GM23338 (cell line): ENCODE data around the gene PLCXD3. TPM values are rescaled to one million over a fixed set of nuclear protein-coding genes. Genes with fewer than 3 reads are reported as not detected.

Source experiments
- ATAC-seq: fragments of 200-7000 bp; cut with Tn5 transposase; 3 replicates; pipeline ENCODE4 v1.9.1; 2020
- DNase-seq: peaks from one replicate; pipeline ENCODE4 v3.0.0-alpha.2; 2015; ENCODE audit warnings: low spot score
- H2AFZ ChIP-seq: fragments of 200-600 bp; sonication (generic); 2 replicates; pipeline ENCODE4 v1.8.0; 2016; ENCODE audit warnings: antibody characterized with exemption, mild to moderate bottlenecking, moderate library complexity
- H3F3A ChIP-seq: fragments of 200-600 bp; sonication (generic); replicated peaks from 2 replicates; pipeline ENCODE4 v1.8.0; 2017; ENCODE audit warnings: antibody characterized with exemption, mixed run types, low read depth
- H3K27ac ChIP-seq: fragments of 200-600 bp; sonication (generic); 2 replicates; pipeline ENCODE4 v1.6.1; 2016; ENCODE audit warnings: low read depth
- H3K27me3 ChIP-seq: fragments of 200-600 bp; sonication (generic); 2 replicates; pipeline ENCODE4 v1.8.0; 2016; ENCODE audit warnings: mild to moderate bottlenecking, mixed run types, moderate library complexity; ENCODE audit not compliant: insufficient read depth
- H3K36me3 ChIP-seq: fragments of 200-600 bp; sonication (generic); 2 replicates; pipeline ENCODE4 v1.8.0; 2016; ENCODE audit warnings: mild to moderate bottlenecking; ENCODE audit not compliant: insufficient read depth
- H3K4me1 ChIP-seq: fragments of 200-600 bp; sonication (generic); 2 replicates; pipeline ENCODE4 v1.8.0; 2016; ENCODE audit warnings: mild to moderate bottlenecking, moderate library complexity; ENCODE audit not compliant: insufficient read depth
- H3K4me2 ChIP-seq: fragments of 200-600 bp; sonication (generic); 2 replicates; pipeline ENCODE4 v1.7.1; 2017; ENCODE audit warnings: mixed run types
- H3K4me3 ChIP-seq: fragments of 200-600 bp; sonication (generic); 2 replicates; pipeline ENCODE4 v1.6.1; 2016; ENCODE audit warnings: mixed run types
- H3K79me2 ChIP-seq: fragments of 200-600 bp; sonication (generic); replicated peaks from 2 replicates; pipeline ENCODE4 v1.8.0; 2017; ENCODE audit warnings: mild to moderate bottlenecking; ENCODE audit not compliant: insufficient read depth
- H3K9me2 ChIP-seq: fragments of 200-600 bp; sonication (generic); 2 replicates; pipeline ENCODE4 v1.8.0; 2017; ENCODE audit not compliant: insufficient read depth
- H4K20me1 ChIP-seq: fragments of 200-600 bp; sonication (generic); replicated peaks from 2 replicates; pipeline ENCODE4 v1.8.0; 2017; ENCODE audit warnings: mild to moderate bottlenecking; ENCODE audit not compliant: insufficient read depth
- H3K27ac Mint-ChIP-seq: 2 replicates; pipeline ENCODE4 v1.8.0; 2020; ENCODE audit warnings: inconsistent platforms, mild to moderate bottlenecking, moderate library complexity, mixed read lengths
- H3K27me3 Mint-ChIP-seq: 3 replicates; pipeline ENCODE4 v1.8.0; 2022; ENCODE audit warnings: low read depth, mild to moderate bottlenecking, moderate library complexity, mixed read lengths, inconsistent platforms; ENCODE audit not compliant: insufficient read depth, poor library complexity
- H3K36me3 Mint-ChIP-seq: 3 replicates; pipeline ENCODE4 v1.8.0; 2021; ENCODE audit warnings: low read depth, mild to moderate bottlenecking, inconsistent platforms, moderate library complexity, mixed read lengths
- H3K4me1 Mint-ChIP-seq: 3 replicates; pipeline ENCODE4 v1.8.0; 2020; ENCODE audit warnings: mild to moderate bottlenecking, inconsistent platforms, mixed read lengths
- H3K4me3 Mint-ChIP-seq: 3 replicates; pipeline ENCODE4 v1.8.0; 2021; ENCODE audit warnings: moderate library complexity, mild to moderate bottlenecking, inconsistent platforms, mixed read lengths
- H3K9me3 Mint-ChIP-seq: 3 replicates; pipeline ENCODE4 v1.8.0; 2020; ENCODE audit warnings: moderate library complexity, mild to moderate bottlenecking, inconsistent platforms, mixed read lengths
- EZH2 ChIP-seq: fragments of 200-600 bp; sonication (generic); IDR thresholded peaks from one replicate; pipeline ENCODE4 v1.8.0; 2017; ENCODE audit warnings: antibody characterized with exemption, mild to moderate bottlenecking, low read depth; ENCODE audit not compliant: unreplicated experiment
- EZH2phosphoT487 ChIP-seq: fragments of 200-600 bp; sonication (generic); IDR thresholded peaks from one replicate; pipeline ENCODE4 v1.8.1; 2018; ENCODE audit warnings: antibody characterized with exemption; ENCODE audit not compliant: unreplicated experiment
- NANOG ChIP-seq: IDR thresholded peaks from 2 replicates; pipeline ENCODE4 v1.6.1; 2016; ENCODE audit warnings: antibody characterized with exemption, borderline replicate concordance
- POLR2AphosphoS5 ChIP-seq: IDR thresholded peaks from 2 replicates; pipeline ENCODE4 v1.6.1; 2016; ENCODE audit warnings: antibody characterized with exemption, low read depth
- STAT1 ChIP-seq: IDR thresholded peaks from one replicate; pipeline ENCODE4 v1.6.1; 2016; ENCODE audit warnings: antibody characterized with exemption; ENCODE audit not compliant: unreplicated experiment
- ZNF331 ChIP-seq: fragments of 250-450 bp; sonication (Bioruptor Pico); IDR thresholded peaks from 2 replicates; pipeline ENCODE4 v1.5.0; 2020; ENCODE audit warnings: low read depth, mild to moderate bottlenecking, moderate library complexity
- polyA plus RNA-seq: library from polyadenylated mRNA; unstranded; fragments of >200 nt; fragmentation: Nextera tagmentation; extraction: Ambion mirVana; gene quantifications from 2 replicates; pipeline ENCODE4 v1.2.1, GENCODE V29; 2016
- total RNA-seq: library from RNA; depleted of rRNA; stranded (reverse); fragments of >200 nt; shearing (Covaris generic); gene quantifications from 2 replicates; pipeline ENCODE4 v1.2.3, GENCODE V29; 2014
- TF ChIP-seq, protein P1 (sequence below), 2 experiments: fragments of 200-600 bp in 1 of 2; sonication (generic) in 1 of 2; conservative IDR thresholded peaks; 2 replicates each; pipeline versions ENCODE4 v1.5.1 to v1.6.1; 2016 to 2017; ENCODE audit warnings: antibody characterized with exemption in 2 of 2, low read depth in 2 of 2, mild to moderate bottlenecking in 2 of 2, moderate library complexity in 1 of 2
- TF ChIP-seq, protein P2 (sequence below): IDR thresholded peaks from 2 replicates; pipeline ENCODE4 v1.6.1; 2016; ENCODE audit warnings: antibody characterized with exemption
- TF ChIP-seq, protein P3 (sequence below): fragments of 250-450 bp; sonication (Bioruptor Pico); IDR thresholded peaks from 2 replicates; pipeline ENCODE4 v1.5.0; 2020; ENCODE audit warnings: mild to moderate bottlenecking, moderate library complexity
- TF ChIP-seq, protein P4 (sequence below): IDR thresholded peaks from one replicate; pipeline ENCODE4 v1.6.1; 2018; ENCODE audit warnings: antibody characterized with exemption; ENCODE audit not compliant: unreplicated experiment

The PLCXD3 gene
- total and polyA plus RNA-seq, 2 experiments from 2014 or later, result 0.03 TPM

DNA sequence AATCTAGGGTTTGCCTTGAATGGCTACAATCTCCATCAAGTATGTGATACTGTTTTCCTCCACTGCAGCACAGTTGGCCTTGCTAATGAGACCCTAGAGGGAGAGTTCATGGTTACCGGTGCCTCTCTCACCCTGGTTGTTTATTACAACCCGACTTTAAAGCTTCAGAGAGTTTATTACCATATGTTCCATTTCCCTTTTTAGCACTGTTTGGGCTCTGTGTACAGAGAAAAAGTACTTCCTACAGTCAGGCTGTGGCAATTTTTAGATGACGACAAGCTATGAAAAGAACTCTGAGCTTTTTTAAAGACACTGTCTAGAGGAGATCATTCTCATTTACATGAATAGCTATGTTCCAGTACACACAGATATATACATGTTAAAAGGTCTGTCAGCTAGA lies 48.8 kb upstream of the PLCXD3 start:
- Histone ChIP-seq H3K4me1 (no peaks in the 10 kb centered on the region), H2AFZ (no peak overlapping the region), H3K4me3 (no peak overlapping the region), H3F3A (no peaks in the 10 kb centered on the region), H3K27ac (no peak overlapping the region), H3K79me2 (no peaks in the 10 kb centered on the region), H3K36me3 (no peaks in the 10 kb centered on the region), H3K9me2 (peaks cover 4% of the 10 kb centered on the region; the same call in 1 of the 2 replicates), H3K27me3 (no peaks in the 10 kb centered on the region), H4K20me1 (no peaks in the 10 kb centered on the region), H3K4me2 (no peak overlapping the region)
- H3K4me3 Mint-ChIP-seq, result no peak overlapping the region
- H3K27me3 Mint-ChIP-seq, result peaks cover 2% of the 10 kb centered on the region
- ATAC-seq, result no peak
- TF ChIP-seq, protein P1, sequence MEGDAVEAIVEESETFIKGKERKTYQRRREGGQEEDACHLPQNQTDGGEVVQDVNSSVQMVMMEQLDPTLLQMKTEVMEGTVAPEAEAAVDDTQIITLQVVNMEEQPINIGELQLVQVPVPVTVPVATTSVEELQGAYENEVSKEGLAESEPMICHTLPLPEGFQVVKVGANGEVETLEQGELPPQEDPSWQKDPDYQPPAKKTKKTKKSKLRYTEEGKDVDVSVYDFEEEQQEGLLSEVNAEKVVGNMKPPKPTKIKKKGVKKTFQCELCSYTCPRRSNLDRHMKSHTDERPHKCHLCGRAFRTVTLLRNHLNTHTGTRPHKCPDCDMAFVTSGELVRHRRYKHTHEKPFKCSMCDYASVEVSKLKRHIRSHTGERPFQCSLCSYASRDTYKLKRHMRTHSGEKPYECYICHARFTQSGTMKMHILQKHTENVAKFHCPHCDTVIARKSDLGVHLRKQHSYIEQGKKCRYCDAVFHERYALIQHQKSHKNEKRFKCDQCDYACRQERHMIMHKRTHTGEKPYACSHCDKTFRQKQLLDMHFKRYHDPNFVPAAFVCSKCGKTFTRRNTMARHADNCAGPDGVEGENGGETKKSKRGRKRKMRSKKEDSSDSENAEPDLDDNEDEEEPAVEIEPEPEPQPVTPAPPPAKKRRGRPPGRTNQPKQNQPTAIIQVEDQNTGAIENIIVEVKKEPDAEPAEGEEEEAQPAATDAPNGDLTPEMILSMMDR (conservative IDR thresholded peaks at IDR 0.05; ENCODE audit: low read depth in 2 of 2), result no peak
- TF ChIP-seq NANOG, result no peak
- TF ChIP-seq POLR2AphosphoS5, result no peak
- TF ChIP-seq STAT1, result no peak
- TF ChIP-seq, protein P2, sequence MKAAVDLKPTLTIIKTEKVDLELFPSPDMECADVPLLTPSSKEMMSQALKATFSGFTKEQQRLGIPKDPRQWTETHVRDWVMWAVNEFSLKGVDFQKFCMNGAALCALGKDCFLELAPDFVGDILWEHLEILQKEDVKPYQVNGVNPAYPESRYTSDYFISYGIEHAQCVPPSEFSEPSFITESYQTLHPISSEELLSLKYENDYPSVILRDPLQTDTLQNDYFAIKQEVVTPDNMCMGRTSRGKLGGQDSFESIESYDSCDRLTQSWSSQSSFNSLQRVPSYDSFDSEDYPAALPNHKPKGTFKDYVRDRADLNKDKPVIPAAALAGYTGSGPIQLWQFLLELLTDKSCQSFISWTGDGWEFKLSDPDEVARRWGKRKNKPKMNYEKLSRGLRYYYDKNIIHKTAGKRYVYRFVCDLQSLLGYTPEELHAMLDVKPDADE, result no peak
- TF ChIP-seq, protein P3, sequence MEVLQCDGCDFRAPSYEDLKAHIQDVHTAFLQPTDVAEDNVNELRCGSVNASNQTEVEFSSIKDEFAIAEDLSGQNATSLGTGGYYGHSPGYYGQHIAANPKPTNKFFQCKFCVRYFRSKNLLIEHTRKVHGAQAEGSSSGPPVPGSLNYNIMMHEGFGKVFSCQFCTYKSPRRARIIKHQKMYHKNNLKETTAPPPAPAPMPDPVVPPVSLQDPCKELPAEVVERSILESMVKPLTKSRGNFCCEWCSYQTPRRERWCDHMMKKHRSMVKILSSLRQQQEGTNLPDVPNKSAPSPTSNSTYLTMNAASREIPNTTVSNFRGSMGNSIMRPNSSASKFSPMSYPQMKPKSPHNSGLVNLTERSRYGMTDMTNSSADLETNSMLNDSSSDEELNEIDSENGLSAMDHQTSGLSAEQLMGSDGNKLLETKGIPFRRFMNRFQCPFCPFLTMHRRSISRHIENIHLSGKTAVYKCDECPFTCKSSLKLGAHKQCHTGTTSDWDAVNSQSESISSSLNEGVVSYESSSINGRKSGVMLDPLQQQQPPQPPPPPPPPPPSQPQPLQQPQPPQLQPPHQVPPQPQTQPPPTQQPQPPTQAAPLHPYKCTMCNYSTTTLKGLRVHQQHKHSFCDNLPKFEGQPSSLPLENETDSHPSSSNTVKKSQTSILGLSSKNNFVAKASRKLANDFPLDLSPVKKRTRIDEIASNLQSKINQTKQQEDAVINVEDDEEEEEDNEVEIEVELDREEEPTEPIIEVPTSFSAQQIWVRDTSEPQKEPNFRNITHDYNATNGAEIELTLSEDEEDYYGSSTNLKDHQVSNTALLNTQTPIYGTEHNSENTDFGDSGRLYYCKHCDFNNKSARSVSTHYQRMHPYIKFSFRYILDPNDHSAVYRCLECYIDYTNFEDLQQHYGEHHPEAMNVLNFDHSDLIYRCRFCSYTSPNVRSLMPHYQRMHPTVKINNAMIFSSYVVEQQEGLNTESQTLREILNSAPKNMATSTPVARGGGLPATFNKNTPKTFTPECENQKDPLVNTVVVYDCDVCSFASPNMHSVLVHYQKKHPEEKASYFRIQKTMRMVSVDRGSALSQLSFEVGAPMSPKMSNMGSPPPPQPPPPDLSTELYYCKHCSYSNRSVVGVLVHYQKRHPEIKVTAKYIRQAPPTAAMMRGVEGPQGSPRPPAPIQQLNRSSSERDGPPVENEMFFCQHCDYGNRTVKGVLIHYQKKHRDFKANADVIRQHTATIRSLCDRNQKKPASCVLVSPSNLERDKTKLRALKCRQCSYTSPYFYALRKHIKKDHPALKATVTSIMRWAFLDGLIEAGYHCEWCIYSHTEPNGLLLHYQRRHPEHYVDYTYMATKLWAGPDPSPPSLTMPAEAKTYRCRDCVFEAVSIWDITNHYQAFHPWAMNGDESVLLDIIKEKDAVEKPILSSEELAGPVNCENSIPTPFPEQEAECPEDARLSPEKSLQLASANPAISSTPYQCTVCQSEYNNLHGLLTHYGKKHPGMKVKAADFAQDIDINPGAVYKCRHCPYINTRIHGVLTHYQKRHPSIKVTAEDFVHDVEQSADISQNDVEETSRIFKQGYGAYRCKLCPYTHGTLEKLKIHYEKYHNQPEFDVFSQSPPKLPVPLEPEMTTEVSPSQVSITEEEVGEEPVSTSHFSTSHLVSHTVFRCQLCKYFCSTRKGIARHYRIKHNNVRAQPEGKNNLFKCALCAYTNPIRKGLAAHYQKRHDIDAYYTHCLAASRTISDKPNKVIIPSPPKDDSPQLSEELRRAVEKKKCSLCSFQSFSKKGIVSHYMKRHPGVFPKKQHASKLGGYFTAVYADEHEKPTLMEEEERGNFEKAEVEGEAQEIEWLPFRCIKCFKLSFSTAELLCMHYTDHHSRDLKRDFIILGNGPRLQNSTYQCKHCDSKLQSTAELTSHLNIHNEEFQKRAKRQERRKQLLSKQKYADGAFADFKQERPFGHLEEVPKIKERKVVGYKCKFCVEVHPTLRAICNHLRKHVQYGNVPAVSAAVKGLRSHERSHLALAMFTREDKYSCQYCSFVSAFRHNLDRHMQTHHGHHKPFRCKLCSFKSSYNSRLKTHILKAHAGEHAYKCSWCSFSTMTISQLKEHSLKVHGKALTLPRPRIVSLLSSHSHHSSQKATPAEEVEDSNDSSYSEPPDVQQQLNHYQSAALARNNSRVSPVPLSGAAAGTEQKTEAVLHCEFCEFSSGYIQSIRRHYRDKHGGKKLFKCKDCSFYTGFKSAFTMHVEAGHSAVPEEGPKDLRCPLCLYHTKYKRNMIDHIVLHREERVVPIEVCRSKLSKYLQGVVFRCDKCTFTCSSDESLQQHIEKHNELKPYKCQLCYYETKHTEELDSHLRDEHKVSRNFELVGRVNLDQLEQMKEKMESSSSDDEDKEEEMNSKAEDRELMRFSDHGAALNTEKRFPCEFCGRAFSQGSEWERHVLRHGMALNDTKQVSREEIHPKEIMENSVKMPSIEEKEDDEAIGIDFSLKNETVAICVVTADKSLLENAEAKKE (CRISPR knock-in tag), result no peak
- TF ChIP-seq, protein P4, sequence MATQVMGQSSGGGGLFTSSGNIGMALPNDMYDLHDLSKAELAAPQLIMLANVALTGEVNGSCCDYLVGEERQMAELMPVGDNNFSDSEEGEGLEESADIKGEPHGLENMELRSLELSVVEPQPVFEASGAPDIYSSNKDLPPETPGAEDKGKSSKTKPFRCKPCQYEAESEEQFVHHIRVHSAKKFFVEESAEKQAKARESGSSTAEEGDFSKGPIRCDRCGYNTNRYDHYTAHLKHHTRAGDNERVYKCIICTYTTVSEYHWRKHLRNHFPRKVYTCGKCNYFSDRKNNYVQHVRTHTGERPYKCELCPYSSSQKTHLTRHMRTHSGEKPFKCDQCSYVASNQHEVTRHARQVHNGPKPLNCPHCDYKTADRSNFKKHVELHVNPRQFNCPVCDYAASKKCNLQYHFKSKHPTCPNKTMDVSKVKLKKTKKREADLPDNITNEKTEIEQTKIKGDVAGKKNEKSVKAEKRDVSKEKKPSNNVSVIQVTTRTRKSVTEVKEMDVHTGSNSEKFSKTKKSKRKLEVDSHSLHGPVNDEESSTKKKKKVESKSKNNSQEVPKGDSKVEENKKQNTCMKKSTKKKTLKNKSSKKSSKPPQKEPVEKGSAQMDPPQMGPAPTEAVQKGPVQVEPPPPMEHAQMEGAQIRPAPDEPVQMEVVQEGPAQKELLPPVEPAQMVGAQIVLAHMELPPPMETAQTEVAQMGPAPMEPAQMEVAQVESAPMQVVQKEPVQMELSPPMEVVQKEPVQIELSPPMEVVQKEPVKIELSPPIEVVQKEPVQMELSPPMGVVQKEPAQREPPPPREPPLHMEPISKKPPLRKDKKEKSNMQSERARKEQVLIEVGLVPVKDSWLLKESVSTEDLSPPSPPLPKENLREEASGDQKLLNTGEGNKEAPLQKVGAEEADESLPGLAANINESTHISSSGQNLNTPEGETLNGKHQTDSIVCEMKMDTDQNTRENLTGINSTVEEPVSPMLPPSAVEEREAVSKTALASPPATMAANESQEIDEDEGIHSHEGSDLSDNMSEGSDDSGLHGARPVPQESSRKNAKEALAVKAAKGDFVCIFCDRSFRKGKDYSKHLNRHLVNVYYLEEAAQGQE, result no peak
- TF ChIP-seq ZNF331 (CRISPR knock-in tag), result no peak
- TF ChIP-seq EZH2, result no peak
- TF ChIP-seq EZH2phosphoT487, result no peak
- peaks cover 11% of the 10 kb centered on the region; the same call in 2 of the 3 replicates for H3K9me3 Mint-ChIP-seq
- H3K27ac Mint-ChIP-seq, result no peak overlapping the region
- no peak for DNase-seq
- H3K36me3 Mint-ChIP-seq, result no peaks in the 10 kb centered on the region
- no peaks in the 10 kb centered on the region for H3K4me1 Mint-ChIP-seq
